Activated CD4-positive, alpha-beta T cell treated with anti-CD3 and anti-CD28 coated beads, Interleukin-2, Interleukin-6, amounts not matched to agents 100 ng/mL and 50 ng/mL, durations not matched to agents 16 hours and 8 hours (primary cell): ENCODE measurements around the gene PIGL.

Experiments
- DNase-seq: peaks from one replicate; pipeline ENCODE4 v3.0.0-alpha.2; 2020

Gene PIGL

DNA sequence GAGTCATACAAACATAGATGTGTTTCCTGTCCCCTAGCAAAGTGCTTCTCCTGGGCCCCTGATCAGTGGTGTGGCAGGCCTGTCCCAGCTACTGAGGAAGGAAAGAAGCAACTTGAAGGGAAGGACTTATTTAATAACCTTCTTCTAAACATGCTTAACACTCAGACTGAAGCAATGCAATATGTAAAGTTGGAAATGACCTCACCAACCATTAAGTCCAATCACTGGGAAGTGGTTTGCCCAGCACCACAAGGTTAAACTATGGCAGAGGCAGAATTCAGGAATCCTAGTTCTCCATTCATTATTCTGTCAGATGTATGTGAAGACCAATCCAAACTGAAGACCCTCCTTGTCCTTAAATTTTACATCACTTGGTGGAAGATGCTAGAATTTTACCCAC is 97.2 kb downstream of the PIGL start:
- no peak for DNase-seq

- no peak for DNase-seq
Measured at GRCh38 chr17:16314859-16315258, 97.8 kb downstream of the PIGL start.

GRCh38 chr17:16319969-16320368 is 103.0 kb downstream of the PIGL start:
- DNase-seq = no peak

DNA sequence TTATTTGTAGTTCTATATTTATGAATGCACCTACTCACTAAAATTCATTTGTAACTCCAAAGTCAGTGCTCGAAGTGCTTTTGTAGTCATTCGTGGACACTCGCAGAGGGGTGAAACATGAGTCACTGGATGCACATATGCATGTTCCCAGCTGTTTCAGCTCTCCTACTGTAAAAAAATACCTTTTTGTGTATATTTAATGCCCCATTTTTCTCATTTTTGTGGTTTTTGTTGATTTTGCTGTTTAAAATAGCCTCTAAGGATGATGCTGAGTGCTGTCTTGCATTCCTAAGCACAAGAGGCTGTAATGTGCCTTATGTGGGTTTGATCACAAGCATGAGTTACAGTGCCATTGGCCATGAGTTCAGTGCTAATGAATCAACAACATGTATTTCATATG is 105.6 kb downstream of the PIGL start:
- no peak for DNase-seq

GRCh38 chr17:16325964-16326363 is 109.0 kb downstream of the PIGL start:
- no peak for DNase-seq

DNA sequence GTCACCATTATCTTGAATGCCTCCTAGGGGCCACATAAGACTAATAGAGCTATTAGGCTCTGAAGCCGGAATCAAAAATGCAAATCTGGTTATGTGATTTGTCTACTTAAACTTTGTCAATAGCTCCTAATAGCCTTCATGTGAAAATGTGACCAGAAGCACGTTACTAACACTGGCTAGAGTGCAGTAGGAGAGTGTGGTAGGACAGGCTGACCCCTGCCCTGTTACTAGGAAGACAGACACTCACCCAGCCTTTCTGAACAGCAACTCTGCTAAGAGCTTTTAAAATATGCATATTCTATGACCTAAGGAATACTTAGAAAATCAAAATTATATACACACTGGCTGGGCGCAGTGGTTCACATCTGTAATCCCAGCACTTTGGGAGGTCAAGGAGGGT is 110.0 kb downstream of the PIGL start:
- DNase-seq = no peak

DNA sequence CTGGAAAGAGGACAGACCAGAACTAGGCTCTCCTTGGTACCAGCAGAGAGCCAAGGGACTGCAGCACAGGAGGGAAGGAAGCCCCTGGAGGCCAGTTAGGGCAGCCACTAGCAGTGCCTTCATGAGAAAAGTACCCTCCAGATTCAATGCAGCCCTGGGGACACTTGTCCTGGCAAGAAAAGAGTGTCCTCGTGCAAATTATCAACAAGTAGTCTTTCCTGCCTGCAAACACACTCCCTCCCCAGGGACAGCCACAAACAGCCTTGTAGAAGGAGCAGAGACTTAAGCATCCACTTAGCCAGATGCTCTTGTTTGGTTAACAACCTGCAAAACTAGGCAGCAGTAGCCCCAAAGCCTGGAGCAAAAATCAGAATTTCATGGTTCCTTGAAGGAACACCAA is 112.0 kb downstream of the PIGL start:
- no peak for DNase-seq

DNA sequence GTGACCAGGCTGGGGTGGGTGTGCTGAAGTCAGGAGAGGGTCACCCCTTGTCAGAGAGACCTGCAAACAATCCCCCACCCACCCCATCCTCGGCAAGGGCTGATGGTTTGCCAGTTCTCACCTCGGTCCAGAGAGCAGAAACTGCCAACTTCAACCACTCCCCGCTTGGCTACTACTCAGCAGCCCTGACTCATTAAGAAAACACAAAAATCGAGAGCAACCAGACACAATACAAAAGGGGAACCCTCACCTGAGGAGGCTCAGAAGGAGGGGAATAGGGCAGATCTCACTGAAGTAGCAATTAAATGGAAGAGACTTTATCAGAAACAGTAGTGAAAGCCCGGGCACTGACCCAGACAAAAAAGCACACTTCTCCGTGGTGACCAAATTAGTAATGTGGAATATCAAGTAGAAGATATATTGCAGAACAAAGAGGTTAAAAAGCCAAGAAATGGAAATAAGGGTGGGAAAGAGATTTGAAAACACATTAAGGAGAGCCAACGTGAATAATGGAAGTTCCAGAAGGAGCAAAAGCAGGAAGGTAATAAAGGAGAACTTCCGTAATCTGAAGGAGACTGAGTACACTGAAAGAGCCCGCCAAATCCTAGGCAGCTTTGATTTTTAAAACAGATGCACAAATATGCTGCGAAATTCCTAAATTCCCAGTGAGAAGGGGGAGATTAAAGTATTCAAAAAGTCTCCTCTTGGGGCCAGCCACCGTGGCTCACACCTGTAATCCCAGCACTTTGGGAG is 112.7 kb downstream of the PIGL start:
- DNase-seq = no peak

- DNase-seq = no peak
Measured at GRCh38 chr17:16338391-16338790, 121.4 kb downstream of the PIGL start.

DNA sequence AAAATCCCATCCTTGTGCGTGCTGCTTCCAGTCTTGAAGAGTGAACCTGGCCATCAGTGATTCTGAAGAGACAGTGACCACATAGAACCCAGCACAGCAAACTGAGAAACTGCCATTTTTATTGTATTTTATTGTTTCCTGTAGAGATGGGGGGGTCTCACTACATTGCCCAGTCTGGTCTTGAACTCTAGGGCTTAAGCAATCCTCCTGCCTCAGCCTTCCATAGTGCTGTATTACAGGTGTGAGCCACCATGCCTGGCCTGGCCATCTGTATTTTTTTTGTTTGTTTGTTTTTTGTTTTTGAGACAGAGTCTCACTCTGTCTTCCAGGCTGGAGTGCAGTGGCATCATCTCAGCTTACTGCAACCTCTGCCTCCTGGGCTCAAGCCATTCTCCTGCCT is 122.4 kb downstream of the PIGL start:
- no peak for DNase-seq

DNA sequence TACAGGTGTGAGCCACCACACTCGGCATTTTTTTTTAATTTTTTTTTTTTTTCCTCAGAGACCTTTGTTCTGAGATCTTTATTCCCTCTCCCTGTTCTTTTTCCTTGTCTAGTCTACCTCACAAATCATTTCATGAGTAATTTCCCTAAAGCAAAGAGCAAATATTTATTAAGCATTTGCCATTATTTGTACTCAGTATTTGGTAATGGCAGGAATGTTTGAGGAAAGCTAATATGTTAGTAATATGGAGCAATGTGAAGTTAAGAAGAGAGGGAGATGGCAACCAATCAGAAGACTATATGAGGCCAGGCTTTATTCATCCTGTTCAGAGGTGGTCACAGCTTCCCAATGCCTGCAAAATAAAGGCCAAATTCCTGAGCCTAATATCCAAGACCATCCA is 122.9 kb downstream of the PIGL start:
- no peak for DNase-seq

DNA sequence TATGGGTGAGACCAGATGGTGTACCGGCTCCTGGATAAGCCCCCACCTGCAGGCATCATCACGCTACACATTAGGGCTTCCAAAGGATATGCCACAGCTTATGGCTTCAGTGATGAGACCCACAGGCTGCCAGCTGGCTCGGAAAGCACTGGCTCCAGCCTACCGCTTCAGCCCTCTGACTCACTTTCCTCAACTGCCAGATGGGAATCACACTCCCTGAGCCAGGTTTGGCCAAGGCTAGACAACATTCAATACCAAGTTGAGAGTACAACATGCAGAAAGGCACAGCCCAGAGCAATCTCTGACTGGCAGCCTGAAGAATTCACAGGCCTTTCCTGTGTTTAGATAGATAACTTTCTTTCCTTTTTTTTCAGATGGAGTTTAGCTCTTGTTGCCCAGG is 126.0 kb downstream of the PIGL start:
- DNase-seq = no peak

- no peak for DNase-seq
Measured at GRCh38 chr17:16343569-16343968, 126.6 kb downstream of the PIGL start.

DNA sequence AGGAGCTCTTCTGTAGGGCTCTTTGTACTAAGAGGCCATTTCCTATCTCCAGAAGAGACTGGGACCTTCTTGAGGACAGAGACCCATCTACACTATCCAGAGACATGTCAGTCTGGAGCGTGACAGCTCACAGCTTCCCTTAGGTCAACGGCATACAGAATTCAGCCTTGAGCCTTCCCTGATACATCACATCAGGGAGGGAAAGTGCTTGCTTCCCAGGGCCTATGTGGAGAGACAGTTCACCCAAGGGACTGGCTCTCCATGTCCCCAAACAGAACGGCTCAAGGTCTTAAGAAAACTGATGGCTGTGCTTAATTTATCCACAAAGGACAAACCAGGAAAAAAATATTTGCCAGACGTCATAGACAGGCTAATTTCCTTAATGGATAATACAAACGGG is 128.6 kb downstream of the PIGL start:
- no peak for DNase-seq

DNA sequence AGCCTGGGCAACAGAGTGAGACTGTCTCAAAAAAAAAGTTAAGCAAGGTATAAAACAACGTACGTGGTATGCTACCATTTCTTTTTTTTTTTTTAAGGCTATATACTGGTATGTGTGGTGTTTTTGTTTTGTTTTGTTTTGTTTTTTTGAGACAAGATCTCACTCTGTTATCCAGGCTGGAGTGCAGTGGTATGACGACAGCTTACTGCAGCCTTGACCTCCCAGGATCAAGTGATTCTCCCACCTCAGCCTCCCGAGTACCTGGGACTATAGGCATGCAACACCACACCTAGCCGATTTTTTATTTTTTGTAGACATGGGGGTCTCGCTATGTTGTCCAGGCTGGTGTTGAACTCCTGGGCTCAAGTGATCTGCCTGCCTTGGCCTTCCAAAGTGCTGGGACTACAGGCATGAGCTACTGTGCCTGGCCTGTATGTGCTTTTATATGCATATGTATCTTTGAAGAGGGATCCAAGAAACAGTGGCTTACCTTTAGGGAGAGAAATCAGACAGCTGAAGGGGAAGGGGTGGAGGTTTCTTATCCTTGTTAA is 129.8 kb downstream of the PIGL start:
- DNase-seq = no peak

- DNase-seq = no peak
Measured at GRCh38 chr17:16348586-16348985, 131.6 kb downstream of the PIGL start.

DNA sequence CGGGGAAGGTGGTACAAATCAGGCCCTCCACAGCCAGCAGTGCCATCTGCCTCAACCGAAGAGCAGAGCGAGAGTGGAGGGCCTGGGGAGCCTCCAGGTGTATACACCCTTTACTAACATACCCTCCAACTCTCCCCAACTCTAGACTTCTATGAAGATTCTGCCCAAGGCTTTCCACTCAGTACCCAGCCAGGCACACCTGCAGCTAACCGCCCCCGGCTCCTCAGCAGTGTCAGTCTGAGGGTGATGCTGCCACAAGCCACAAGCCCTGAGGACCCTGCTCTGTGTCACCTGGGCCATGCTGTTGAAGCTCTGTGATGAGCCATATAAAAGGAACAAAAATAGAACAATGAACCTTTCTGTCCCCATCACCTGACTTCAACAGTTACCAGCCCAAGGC is 132.4 kb downstream of the PIGL start:
- no peak for DNase-seq

DNA sequence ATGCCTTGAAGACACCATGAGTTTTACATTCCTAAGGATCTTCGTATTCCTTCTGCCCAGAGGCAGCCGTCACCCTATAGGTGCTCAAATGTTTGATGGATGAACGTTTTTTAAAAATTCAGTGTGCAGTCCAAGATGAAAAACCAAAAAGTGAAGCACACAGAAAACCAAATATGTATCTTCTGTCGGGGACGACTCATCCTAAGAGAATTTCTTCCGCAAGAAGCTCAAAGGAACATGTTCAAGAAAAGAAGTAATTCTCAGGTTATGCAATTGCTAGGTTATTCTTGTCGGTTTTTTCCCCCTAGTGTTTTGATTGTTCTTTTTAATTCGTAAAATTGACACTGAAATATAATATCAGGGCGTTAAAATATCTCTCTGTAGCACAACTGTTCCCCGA is 134.8 kb downstream of the PIGL start:
- DNase-seq = no peak

GRCh38 chr17:16352303-16352666 is 135.3 kb downstream of the PIGL start:
- DNase-seq = peak; percentile 59

DNA sequence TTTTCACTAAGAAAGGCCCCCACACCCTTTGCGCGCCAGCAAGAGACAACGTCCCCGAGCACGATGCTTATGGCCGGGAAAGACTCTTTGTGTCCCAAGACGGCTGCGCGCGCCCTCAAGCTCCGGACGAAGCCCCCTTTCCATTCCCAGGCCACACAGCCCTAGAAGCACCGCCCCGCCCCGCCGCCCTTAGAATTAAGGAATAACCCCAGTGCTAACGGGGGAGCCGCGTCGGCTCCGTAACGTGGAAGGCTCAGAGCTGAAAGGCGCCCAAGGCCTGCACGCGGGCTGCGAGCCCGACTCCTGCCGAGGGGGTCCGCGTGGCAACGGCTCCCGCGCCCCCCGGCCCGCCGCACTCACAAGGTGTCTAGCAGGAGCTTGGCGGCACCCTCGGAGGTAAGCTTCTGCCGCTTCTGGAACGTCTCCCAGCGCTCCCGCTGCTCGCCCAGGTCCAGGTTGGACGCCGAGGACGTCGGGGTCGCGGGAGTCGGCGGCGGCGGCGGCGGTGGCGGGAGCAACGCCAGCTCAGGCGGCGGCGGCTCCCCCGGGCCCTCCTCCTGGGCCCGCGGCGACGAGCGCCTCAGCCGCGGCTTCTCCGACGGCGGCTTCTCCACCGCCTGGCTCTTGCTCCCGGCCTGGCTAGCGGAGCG is 135.8 kb downstream of the PIGL start:
- peak; percentile 35 for DNase-seq

DNA sequence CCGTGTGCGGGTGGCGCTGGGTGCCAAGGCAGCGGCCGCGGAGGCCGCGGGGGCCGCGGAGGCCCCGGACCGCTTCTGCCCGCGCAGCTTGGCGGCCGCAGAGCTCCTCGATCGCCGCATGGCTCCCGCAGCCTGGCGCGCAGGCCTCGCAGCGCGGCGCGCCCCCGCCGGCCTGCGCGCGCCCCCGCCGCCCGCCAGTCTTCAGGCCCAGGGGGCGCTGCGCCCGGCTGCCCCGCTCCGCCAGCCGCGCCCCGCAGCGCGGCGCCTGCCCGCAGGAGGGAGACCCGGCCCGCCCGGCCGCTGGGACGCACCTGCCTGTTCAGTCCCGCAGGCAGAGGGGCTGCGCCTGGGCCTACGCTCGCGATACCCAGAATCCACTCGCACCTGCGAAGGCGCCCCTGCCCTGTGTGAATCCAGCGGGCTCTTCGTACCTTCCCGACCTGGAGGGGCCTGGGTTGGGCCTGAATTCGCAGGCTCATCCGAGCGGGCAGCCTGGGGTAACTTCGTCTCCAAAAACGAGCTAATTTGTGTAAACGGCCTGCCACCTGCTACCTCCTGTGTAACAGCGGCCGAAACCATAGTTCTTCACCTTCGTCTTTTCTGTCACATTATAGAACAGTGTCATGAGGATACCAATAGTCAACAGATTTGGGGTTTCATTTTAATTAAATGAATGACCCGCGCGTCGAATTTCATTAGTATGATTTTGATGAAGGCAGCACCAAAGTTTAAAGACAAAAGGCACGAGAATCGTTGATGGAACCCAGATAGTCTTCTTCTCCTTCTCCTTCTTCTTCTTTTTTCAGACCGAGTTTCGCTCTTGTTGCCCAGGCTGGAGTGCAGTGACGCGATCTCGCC is 136.5 kb downstream of the PIGL start, which contains the start of gene CENPV:
Gene CENPV (minus strand): TSS at position 153 of the 858 bp plus-strand sequence. CDS start 33 bp downstream, at position 120.
- peak; percentile 76 for DNase-seq

GRCh38 chr17:16354585-16354984 is 137.6 kb downstream of the PIGL start:
- DNase-seq = no peak

GRCh38 chr17:16358394-16358793 is 141.4 kb downstream of the PIGL start:
- DNase-seq = no peak

DNA sequence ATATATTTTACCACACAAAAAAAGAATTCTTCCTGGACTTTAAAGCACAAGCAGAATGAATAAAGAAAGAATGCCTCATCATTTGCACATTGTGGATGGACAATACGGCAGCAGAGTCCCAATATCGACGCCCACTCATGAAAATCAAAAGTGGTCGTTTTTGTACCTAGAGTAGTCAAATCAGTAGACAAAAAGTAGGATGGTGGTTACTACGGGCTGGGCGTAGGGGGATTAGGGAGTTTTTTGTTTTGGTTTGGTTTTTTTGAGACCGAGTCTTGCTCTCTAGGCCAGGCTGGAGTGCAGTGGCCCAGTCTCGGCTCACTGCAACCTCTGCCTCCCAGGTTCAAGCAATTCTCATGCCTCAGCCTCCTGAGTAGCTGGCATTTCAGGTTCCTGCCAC is 144.9 kb downstream of the PIGL start:
- DNase-seq = no peak
